SU-DHL-6 (cell line): ENCODE results near the gene FRRS1L.

ENCODE experiments used
- H2AFZ ChIP-seq: fragments of 200-600 bp; sonication (generic); 2 replicates; pipeline ENCODE4 v1.6.1; 2014; ENCODE audit warnings: low read depth, mild to moderate bottlenecking, moderate library complexity, mixed read lengths, antibody characterized with exemption, low read length; ENCODE audit not compliant: severe bottlenecking
- H3F3A ChIP-seq: fragments of 200-600 bp; shearing (Covaris generic); 2 replicates; pipeline ENCODE4 v1.6.0; 2016; ENCODE audit warnings: antibody characterized with exemption, mild to moderate bottlenecking; ENCODE audit not compliant: insufficient read depth
- H3K27ac ChIP-seq: fragments of 200-600 bp; sonication (generic); 2 replicates; pipeline ENCODE4 v1.5.1; 2016; ENCODE audit warnings: low read depth, mild to moderate bottlenecking, low read length, moderate library complexity, mixed read lengths
- H3K27me3 ChIP-seq: fragments of 200-600 bp; sonication (generic), shearing (Covaris generic); 2 replicates; pipeline ENCODE4 v1.6.0; 2014; ENCODE audit warnings: mild to moderate bottlenecking, low read length
- H3K36me3 ChIP-seq: fragments of 200-600 bp; sonication (generic); 2 replicates; pipeline ENCODE4 v1.6.1; 2014; ENCODE audit warnings: mild to moderate bottlenecking, low read length, mixed read lengths
- H3K4me2 ChIP-seq: fragments of 300-600, 200-600 bp; shearing (Covaris generic), sonication (generic); 2 replicates; pipeline ENCODE4 v1.6.0; 2014; ENCODE audit warnings: low read length, low read depth, mild to moderate bottlenecking; ENCODE audit not compliant: poor library complexity, severe bottlenecking
- H3K4me3 ChIP-seq: fragments of 200-600 bp; sonication (generic); 2 replicates; pipeline ENCODE4 v1.5.1; 2014; ENCODE audit warnings: antibody characterized with exemption, low read length, mild to moderate bottlenecking, mixed read lengths; ENCODE audit not compliant: insufficient read depth, poor library complexity, severe bottlenecking
- H3K79me2 ChIP-seq: fragments of 200-600 bp; sonication (generic); 2 replicates; pipeline ENCODE4 v1.6.1; 2014; ENCODE audit warnings: mild to moderate bottlenecking, low read length, moderate library complexity; ENCODE audit not compliant: insufficient read depth
- H3K9ac ChIP-seq: fragments of 200-600 bp; sonication (generic); 2 replicates; pipeline ENCODE4 v1.7.0; 2014; ENCODE audit warnings: mild to moderate bottlenecking, low read length
- H3K9me2 ChIP-seq: fragments of 200-600 bp; sonication (generic); replicated peaks from 2 replicates; pipeline ENCODE4 v1.6.1; 2014; ENCODE audit warnings: low read length; ENCODE audit not compliant: insufficient read depth
- H3K9me3 ChIP-seq: fragments of 200-600 bp; sonication (generic); 2 replicates; pipeline ENCODE4 v1.6.1; 2014; ENCODE audit warnings: low read length, mixed read lengths; ENCODE audit not compliant: insufficient read depth
- H4K20me1 ChIP-seq: fragments of 200-600 bp; sonication (generic); 2 replicates; pipeline ENCODE4 v1.6.1; 2014; ENCODE audit warnings: low read depth, mild to moderate bottlenecking, antibody characterized with exemption, low read length, moderate library complexity, mixed read lengths
- CTCF ChIP-seq: fragments of 200-600 bp; sonication (generic); IDR thresholded peaks from one replicate; pipeline ENCODE4 v1.5.1; 2017; ENCODE audit warnings: antibody characterized with exemption, mild to moderate bottlenecking, low read length, moderate library complexity; ENCODE audit not compliant: insufficient read depth, poor library complexity, severe bottlenecking
- EZH2phosphoT487 ChIP-seq: fragments of 200-600 bp; sonication (generic), shearing (Covaris generic); conservative IDR thresholded peaks from 2 replicates; pipeline ENCODE4 v1.6.1; 2018; ENCODE audit warnings: mild to moderate bottlenecking, antibody characterized with exemption, low read length, moderate library complexity, mixed read lengths

FRRS1L gene

DNA sequence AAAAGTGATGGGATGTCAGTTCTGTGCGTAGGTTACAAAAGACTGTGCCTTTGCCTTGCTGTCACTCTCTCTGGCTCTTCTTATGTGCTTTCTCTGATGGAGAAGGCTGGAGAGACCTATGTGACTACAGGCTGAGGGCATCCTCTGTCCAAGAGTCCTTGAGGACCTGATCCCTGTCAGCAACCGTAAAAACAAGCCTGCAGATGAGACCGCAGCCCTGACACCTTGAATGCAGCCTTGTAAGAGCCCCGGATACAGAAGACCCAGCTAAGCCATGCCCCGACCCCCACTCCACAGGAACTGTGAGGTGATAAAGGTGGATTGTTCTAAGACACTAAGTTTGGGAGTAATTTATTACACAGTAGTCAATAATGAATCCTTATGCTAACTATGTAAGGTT, 32.6 kb upstream of the FRRS1L start:
- no peaks in the 10 kb centered on the region for H3K79me2 ChIP-seq
- H3K27me3 ChIP-seq: no peaks in the 10 kb centered on the region
- H3K4me2 ChIP-seq: no peak overlapping the region
- H3F3A ChIP-seq: no peaks in the 10 kb centered on the region
- H3K4me3 ChIP-seq: no peak overlapping the region
- H3K9ac ChIP-seq: no peak overlapping the region
- H3K27ac ChIP-seq: no peak overlapping the region
- no peaks in the 10 kb centered on the region for H4K20me1 ChIP-seq
- no peaks in the 10 kb centered on the region for H3K9me2 ChIP-seq
- no peaks in the 10 kb centered on the region for H3K36me3 ChIP-seq
- H3K9me3 ChIP-seq: no peaks in the 10 kb centered on the region
- no peak overlapping the region for H2AFZ ChIP-seq
- TF ChIP-seq CTCF: no peak
- no peak for TF ChIP-seq EZH2phosphoT487

DNA sequence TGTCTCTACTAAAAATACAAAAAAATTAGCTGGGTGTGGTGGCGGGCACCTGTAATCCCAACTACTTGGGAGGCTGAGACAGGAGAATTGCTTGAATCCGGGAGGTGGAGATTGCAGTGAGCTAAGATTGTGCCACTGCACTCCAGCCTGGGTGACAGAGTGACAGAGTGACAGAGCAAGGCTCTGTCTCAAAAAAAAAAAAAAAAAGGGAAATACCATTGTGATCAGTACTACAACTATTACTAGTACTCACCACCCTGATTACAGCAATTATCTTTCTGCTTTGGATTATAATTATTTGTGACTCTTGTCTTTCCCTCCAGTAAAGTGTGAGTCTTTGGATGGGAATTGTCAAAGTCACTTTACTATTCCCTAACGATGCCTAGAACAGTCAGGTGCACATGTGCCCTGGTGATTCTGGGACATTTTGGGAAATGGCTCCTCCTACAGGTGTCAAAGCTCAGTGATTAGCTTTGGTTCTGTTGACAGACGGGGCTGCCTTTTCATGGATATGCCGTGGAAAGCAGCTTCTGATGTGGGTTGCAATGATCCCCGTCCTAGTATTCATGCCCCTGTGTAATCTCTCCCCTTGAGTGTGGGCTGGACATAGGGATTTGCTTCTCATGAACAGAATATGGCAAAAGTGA, 31.8 kb upstream of the FRRS1L start:
- Histone ChIP-seq H3K36me3 (no peaks in the 10 kb centered on the region), H3K79me2 (no peaks in the 10 kb centered on the region), H3K9me2 (no peaks in the 10 kb centered on the region), H3K4me2 (no peak overlapping the region), H3K9me3 (no peaks in the 10 kb centered on the region), H3K27ac (no peak overlapping the region), H3K27me3 (no peaks in the 10 kb centered on the region), H3K4me3 (no peak overlapping the region), H3F3A (no peaks in the 10 kb centered on the region), H4K20me1 (no peaks in the 10 kb centered on the region), H3K9ac (no peak overlapping the region), H2AFZ (no peak overlapping the region)
- no peak for TF ChIP-seq EZH2phosphoT487
- no peak for TF ChIP-seq CTCF

DNA sequence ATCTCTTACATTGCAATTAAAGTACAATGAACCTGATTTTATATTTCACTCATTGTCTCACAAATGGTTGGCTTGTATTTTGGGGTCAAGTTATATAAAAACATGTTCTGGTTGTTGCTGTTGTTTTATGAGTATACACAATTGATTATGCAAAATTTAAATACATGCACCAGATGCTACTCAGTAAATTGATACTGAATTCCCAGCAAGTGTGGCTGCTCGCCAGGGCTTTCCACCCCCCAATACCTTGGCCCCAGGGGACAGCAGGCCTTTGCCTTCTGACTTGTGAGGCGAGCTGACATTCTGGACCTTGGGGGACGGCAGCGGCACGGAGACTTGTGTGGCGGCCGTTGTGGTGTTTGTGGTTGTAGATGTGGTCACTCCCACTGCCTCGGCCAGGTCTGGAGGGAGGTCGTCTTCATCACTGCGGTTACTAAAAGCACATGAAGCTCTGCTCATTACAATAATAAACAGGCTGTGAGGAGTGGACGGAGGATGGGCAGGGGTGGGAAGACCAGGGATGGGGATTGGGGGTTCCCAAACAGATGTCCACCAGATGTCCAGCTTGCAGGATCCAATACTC, 27.0 kb upstream of the FRRS1L start:
- Histone ChIP-seq H3K27me3 (no peaks in the 10 kb centered on the region), H3K27ac (no peak overlapping the region), H3F3A (no peaks in the 10 kb centered on the region), H3K4me2 (no peak overlapping the region), H3K36me3 (no peaks in the 10 kb centered on the region), H3K79me2 (no peaks in the 10 kb centered on the region), H3K4me3 (no peak overlapping the region), H2AFZ (no peak overlapping the region), H3K9me3 (no peaks in the 10 kb centered on the region), H3K9ac (no peak overlapping the region), H3K9me2 (no peaks in the 10 kb centered on the region), H4K20me1 (no peaks in the 10 kb centered on the region)
- TF ChIP-seq EZH2phosphoT487 (no peak), CTCF (no peak)
